Fibroblast of lung (primary cell): Measurements from ENCODE around the gene SCD.

ENCODE experiments used
- EZH2 ChIP-seq: IDR thresholded peaks from 2 replicates; pipeline ENCODE4 v1.5.1; 2012; ENCODE audit warnings: low read length, control low read depth, mild to moderate bottlenecking; ENCODE audit errors: missing control alignments
- TF ChIP-seq, protein P1 (sequence below), 2 donors: IDR thresholded peaks in 1 of 2; conservative IDR thresholded peaks in 1 of 2; 1 replicate in 1 of 2; 2 replicates in 1 of 2; pipeline ENCODE4 v1.5.1; 2011 to 2012; ENCODE audit warnings: low read length in 2 of 2, control low read depth in 1 of 2, inconsistent platforms in 1 of 2, low read depth in 1 of 2, mild to moderate bottlenecking in 1 of 2

DNA sequence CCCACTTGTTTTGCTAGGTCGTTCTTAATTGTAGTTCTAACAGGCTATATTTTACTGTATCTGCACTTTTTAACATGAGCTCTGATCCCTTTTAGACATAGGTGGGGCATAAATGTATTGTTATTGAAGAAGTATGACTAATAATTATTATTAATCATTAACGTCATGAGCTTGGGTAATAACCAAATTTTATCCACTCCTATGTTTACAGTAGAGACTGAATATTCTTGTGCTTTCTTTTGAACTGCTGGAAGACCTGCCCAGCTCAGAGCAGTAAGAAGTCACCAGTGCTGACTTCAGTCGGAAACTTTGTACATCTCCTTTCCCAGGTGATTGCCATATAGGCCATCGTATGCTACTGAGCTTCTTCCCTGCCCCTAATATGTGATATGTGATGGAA, 35.7 kb upstream of the SCD start:
- TF ChIP-seq, protein P1, sequence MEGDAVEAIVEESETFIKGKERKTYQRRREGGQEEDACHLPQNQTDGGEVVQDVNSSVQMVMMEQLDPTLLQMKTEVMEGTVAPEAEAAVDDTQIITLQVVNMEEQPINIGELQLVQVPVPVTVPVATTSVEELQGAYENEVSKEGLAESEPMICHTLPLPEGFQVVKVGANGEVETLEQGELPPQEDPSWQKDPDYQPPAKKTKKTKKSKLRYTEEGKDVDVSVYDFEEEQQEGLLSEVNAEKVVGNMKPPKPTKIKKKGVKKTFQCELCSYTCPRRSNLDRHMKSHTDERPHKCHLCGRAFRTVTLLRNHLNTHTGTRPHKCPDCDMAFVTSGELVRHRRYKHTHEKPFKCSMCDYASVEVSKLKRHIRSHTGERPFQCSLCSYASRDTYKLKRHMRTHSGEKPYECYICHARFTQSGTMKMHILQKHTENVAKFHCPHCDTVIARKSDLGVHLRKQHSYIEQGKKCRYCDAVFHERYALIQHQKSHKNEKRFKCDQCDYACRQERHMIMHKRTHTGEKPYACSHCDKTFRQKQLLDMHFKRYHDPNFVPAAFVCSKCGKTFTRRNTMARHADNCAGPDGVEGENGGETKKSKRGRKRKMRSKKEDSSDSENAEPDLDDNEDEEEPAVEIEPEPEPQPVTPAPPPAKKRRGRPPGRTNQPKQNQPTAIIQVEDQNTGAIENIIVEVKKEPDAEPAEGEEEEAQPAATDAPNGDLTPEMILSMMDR (conservative IDR thresholded peaks at IDR 0.05 in 1 of 2, IDR thresholded peaks at IDR 0.05 in 1 of 2; ENCODE audit: low read depth in 1 of 2, low read length in 2 of 2): no peak
- TF ChIP-seq EZH2: no peak
